NCI-H524 (cell line): Measurements from ENCODE around the gene CLSTN2.
A peak's percentile ranks its signal among the peaks of the same experiment; 100 is the strongest.

ENCODE experiments used
- DNase-seq, 2 experiments: peaks; one replicate each; lab custom pipeline; 2025; lab: John Stamatoyannopoulos, UW

The CLSTN2 gene

GRCh38 chr3:140007081-140007480 is 72.1 kb downstream of the CLSTN2 start:
- DNase-seq = peak; percentile 39 to 58

GRCh38 chr3:140007911-140008869 is 73.2 kb downstream of the CLSTN2 start:
- DNase-seq = peak; percentile 63 to 89

GRCh38 chr3:140010391-140010790 is 75.4 kb downstream of the CLSTN2 start:
- no peak for DNase-seq

- no peak for DNase-seq
These were observed 76.1 kb downstream of the CLSTN2 start for GRCh38 chr3:140011086-140011485.

- no peak for DNase-seq
These were observed 76.8 kb downstream of the CLSTN2 start for GRCh38 chr3:140011611-140012277.

GRCh38 chr3:140013220-140013619 is 78.2 kb downstream of the CLSTN2 start:
- DNase-seq = no peak

GRCh38 chr3:140014831-140015495 is 80.0 kb downstream of the CLSTN2 start:
- DNase-seq = no peak

GRCh38 chr3:140015741-140016140 is 80.8 kb downstream of the CLSTN2 start:
- DNase-seq = no peak

- DNase-seq = no peak
These were observed 83.6 kb downstream of the CLSTN2 start for GRCh38 chr3:140018556-140018955.

GRCh38 chr3:140019946-140020345 is 85.0 kb downstream of the CLSTN2 start:
- no peak for DNase-seq

GRCh38 chr3:140020541-140020940 is 85.6 kb downstream of the CLSTN2 start:
- no peak for DNase-seq

- DNase-seq = no peak
These were observed 86.3 kb downstream of the CLSTN2 start for GRCh38 chr3:140021269-140021668.

GRCh38 chr3:140022066-140022770 is 87.2 kb downstream of the CLSTN2 start:
- peak in 1 of 2 experiments; percentile 45 for DNase-seq

- no peak for DNase-seq
These were observed 88.9 kb downstream of the CLSTN2 start for GRCh38 chr3:140023616-140024530.

- no peak for DNase-seq
These were observed 96.2 kb downstream of the CLSTN2 start for GRCh38 chr3:140031170-140031569.

- no peak for DNase-seq
These were observed 99.1 kb downstream of the CLSTN2 start for GRCh38 chr3:140034058-140034457.

GRCh38 chr3:140035871-140036270 is 100.9 kb downstream of the CLSTN2 start:
- DNase-seq = peak; percentile 83 to 94

- DNase-seq = no peak
These were observed 115.4 kb downstream of the CLSTN2 start for GRCh38 chr3:140050396-140050795.

GRCh38 chr3:140051019-140051957 is 116.3 kb downstream of the CLSTN2 start:
- DNase-seq = peak; percentile 85 to 93
